Activated CD4-positive, CD25-positive, alpha-beta regulatory T cell (primary cell): ENCODE data around the gene ARHGEF26.

Experiments
- DNase-seq, 4 experiments: peaks; one replicate each; lab custom pipeline; 2025; lab: John Stamatoyannopoulos, UW

Gene ARHGEF26

DNA sequence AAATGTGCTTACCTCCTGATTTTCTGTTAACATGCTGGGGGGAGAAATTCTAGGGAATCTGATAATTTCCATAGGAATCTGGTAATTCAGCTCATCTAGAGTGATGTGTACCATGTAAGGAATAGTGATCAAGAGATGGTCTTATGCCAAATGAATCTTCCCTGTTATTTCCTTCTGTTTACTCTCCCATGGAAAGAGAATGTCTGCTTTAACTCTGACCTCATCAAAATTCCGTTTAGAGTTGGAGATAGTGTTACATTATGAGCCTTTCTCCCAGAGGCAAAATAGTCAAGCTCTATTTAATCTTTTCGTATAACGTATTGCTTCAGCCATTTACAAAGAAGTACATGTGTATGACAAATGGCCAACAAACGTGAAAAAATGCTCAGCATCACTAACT lies 76.6 kb downstream of the ARHGEF26 start:
- DNase-seq: no peak

GRCh38 chr3:154209499-154209898 lies 88.3 kb downstream of the ARHGEF26 start:
- DNase-seq: no peak

- no peak for DNase-seq
Measured at GRCh38 chr3:154210986-154211385, 89.8 kb downstream of the ARHGEF26 start.

GRCh38 chr3:154214306-154214705 lies 93.1 kb downstream of the ARHGEF26 start:
- DNase-seq: no peak

- no peak for DNase-seq
Measured at GRCh38 chr3:154217671-154218070, 96.5 kb downstream of the ARHGEF26 start.

GRCh38 chr3:154218728-154219127 lies 97.5 kb downstream of the ARHGEF26 start:
- DNase-seq: no peak

- DNase-seq: no peak
Measured at GRCh38 chr3:154220462-154220861, 99.3 kb downstream of the ARHGEF26 start.

DNA sequence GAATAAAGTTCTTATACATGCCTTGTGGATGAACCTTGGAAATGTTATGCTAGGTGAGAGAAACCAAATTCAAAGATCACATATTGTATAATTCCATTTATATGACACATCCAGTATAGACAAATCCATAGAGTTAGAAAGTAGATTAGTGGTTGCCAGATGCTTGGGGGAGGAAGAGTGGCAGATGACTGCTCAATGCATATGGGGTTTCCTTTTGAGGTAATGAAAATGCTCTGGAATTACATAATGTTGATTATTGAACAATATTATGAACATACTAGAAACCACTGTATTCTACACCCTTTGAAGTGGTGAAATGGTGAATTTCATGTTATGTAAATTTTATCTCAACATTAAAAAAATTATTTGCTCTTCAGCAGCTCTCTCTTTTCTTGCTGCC lies 102.3 kb downstream of the ARHGEF26 start:
- no peak for DNase-seq

DNA sequence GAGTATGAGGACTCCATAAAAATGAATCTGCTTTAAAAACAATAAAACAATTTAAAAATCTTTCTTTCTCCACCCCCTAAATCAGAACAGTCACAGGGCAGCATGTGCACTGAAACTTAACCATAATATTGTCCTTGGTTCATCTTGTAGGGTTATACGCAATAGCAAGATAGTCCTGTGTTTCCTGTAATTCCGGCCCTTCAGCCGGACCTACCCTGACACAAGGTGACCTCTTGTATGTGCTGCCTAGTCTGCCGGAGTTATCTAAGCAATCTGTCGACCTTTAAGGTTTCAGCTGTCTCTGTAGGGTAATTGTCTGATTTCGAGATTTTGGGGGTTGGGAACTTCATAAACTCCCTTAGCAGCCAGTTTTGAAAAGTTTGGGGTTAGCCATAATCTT lies 103.2 kb downstream of the ARHGEF26 start:
- DNase-seq: no peak

DNA sequence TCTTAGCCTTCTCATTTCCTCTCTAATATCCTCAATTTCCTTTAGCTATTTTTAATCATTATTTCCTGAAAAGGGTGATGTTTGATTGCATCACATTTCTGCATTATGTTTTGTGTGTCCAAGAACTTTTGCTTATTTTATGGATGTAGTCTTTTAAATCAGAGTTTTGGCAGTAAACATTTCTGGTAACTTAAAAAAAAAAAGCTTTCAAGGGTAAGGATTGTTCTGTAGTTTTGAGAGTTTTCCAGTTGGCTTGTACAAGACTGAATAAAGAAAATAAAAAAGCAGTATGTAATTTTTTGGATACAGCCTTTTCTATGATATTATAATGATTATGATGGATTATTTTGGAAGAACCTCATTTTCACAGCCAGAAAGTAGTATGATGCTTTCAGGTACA lies 103.7 kb downstream of the ARHGEF26 start:
- no peak for DNase-seq

DNA sequence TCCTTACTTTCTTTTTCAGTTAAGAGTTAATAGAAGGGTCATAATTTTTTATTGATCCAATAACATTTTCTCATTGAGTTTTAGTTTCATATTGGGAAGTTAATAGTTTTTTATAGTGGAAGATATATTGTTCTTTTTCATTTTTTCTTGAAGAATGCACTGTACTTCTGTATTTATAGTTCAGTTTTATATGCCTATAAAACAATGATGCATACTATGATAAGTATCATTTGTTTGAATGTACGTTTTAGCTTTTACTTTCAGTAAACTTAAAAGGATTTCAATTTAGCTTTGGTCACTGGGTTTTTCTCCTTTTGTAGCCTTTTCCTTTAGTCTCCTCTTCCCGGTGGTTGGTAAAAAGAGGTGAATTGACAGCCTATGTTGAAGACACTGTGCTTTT lies 104.3 kb downstream of the ARHGEF26 start:
- no peak for DNase-seq

DNA sequence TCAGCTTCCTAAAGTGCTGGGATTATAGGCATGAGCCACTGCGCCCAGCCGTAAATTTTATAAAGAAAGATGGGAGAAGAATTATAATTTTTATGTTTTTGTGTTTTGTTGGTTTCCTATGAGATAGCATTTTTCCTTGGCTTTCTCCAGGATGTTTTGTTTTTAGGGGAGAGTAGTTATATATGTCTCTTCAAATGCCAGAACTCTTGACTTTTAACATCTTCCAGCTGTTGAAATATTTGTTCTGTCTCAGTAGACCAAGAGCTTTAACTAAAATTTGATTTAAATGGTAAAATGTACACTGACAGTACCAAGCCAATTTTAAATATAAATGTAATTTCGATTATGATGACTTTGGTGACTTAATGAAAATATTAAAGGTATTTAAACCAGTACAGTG lies 106.3 kb downstream of the ARHGEF26 start:
- DNase-seq: no peak

- no peak for DNase-seq
Measured at GRCh38 chr3:154228561-154229216, 107.5 kb downstream of the ARHGEF26 start.

- DNase-seq: no peak
Measured at GRCh38 chr3:154229217-154229590, 108.0 kb downstream of the ARHGEF26 start.

DNA sequence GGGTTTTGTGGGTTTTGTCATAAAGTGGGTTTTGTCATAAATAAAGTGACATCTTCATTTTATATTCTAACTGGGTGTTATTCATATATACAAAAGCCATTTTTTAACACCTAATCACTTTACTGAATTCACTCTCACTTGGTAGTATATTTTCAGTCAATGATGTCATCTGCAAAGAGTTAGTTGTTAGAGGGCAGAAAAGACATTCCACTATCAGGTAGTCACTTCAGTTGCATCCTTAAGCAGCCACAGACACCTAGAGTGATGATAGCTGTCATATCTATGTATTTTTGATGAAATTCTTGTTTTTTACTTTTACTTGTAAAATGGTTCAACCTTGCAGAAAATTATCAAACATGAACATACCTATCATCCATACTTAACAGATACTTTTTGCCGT lies 114.1 kb downstream of the ARHGEF26 start:
- DNase-seq: no peak

GRCh38 chr3:154236331-154236730 lies 115.1 kb downstream of the ARHGEF26 start:
- no peak for DNase-seq

GRCh38 chr3:154240235-154240634 lies 119.0 kb downstream of the ARHGEF26 start:
- DNase-seq: no peak

DNA sequence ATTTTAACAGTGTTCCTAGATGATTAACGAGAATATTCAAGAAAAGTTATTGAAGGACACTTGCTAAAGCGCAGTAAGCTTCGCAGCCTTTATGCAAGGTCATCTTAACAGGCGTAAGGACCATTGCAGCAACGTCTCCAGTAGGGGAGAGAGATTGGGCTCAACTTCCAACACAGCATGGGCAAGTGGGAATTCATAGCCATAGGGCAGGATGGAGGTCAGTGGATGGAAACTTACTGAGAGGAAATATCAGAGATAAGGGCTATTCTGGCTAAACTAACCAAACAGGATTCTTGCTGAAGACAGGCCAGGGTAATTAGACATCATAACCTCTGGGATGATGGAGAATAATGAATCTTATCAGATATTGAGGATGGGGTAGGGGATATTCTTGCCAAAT lies 120.3 kb downstream of the ARHGEF26 start:
- DNase-seq: no peak

DNA sequence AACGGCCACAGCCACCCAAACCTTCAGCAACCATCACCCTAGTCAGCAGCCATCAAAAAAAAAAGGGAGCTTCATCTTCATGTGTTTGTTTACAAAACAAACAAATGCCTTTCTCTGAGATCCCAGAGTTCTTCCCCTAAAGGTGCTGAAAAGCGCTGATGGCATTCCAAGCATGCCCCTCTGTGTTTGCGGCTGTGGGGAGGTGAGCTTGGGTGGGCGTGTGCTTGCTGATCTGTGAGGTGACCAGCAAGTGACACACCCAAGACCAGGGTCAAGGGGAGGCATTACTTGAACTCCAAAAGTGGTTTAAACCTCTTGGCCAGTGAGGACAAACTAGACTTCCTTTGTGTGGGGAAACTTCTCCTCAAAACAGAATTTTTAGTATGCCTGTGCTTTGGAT lies 121.6 kb downstream of the ARHGEF26 start:
- no peak for DNase-seq

DNA sequence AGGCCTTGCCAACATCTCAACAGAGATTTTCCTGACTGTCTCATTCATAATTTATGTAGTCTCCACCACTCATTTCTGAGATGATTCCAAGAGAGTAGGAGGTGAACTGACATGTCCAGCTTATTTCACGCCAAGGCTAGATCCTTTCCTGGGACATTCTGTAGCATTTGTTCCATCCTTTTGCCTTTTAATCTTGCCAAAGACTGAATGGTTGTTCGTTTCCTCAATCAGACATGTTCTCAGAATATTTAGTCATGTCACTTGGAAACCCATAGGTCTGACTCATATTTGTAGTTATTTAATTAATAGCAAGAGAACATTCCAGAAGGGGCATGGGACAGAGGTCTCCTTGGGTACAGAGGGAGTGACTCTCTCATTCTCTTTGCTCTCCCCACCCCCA lies 122.2 kb downstream of the ARHGEF26 start:
- DNase-seq: no peak

DNA sequence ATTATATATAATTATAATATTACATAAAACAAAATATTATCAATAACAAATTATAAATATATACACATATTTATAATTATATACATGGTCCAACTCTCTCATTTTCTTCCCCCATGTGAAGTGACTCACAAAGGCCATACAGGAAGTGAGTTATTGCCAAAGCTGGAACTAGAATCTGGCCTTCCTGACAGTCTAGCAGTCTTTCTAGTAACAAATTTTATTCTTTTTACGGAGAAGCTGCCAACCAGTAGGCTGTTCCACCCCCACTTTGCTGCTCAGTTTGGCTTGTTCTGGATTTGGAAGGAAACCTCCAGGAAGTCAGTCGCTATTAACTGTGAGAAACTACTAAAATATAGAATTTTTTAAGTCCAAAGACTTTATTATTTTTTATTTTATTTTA lies 123.5 kb downstream of the ARHGEF26 start:
- no peak for DNase-seq

DNA sequence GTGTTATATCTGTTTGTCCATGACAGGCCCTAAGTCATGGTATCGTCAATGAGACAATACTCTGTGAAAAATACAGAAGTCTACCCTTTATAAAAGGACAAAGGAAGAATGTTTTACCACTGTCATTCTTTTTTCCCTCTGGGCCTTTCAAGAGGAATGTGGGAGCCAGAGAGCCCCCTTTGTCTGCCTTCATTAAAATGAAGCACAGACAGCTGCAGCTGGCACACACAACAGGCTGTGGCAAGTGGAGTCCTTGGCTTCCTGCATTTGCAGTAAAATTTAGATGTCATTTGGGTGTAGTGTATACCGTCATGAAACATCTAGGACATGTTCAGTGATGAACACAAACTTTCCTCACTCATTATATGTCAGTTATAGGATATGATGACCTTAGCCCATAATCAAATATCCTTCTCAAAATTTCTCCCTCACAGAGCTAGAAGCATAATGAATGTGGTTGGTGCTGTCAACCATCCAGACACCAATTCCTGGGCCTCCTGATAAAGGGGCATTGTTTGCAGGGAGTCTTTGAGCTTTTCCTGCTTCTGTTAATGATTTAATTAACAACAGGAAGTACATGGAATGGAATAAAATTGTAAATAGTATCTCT lies 126.7 kb downstream of the ARHGEF26 start:
- no peak for DNase-seq

- no peak for DNase-seq
Measured at GRCh38 chr3:154250291-154250690, 129.1 kb downstream of the ARHGEF26 start.

DNA sequence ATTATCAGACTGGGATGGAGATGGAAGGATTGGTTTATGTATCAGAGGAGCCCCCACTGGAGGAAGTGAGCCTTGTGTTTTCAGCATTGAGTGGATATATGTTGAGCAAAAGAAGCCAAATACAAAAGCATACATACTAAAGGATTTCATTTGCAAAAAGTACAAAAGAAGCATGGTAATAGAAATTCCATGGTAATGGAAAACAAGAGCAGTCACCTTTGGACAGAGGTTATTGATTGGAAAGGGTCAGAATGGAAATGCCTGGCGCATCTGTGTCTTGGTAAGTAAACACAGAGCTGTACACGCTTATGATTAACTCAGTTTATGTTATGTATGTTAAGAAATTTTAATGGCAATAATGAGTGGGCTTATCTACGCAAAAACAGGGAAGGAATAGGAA lies 130.4 kb downstream of the ARHGEF26 start:
- DNase-seq: no peak
